Measurements from ENCODE around the gene RAP1GAP2. TPM values are rescaled to one million over a fixed set of nuclear protein-coding genes. Genes with fewer than 3 reads are reported as not detected.

The RAP1GAP2 gene
- total RNA-seq, 1 donor from 2014 or later = 10.6 TPM

- TF ChIP-seq CTCF (IDR thresholded peaks at IDR 0.05; ENCODE audit: unreplicated experiment) = no peak
- no peaks in the 10 kb centered on the region for H3K9me3 Mint-ChIP-seq (ENCODE audit: unreplicated experiment)
- H3K4me3 Mint-ChIP-seq (ENCODE audit: unreplicated experiment) = no peak overlapping the region
- peaks cover 4% of the 10 kb centered on the region for H3K27me3 Mint-ChIP-seq (ENCODE audit: unreplicated experiment)
- H3K4me1 Mint-ChIP-seq (ENCODE audit: unreplicated experiment) = peaks cover 16% of the 10 kb centered on the region
- no peak for DNase-seq (ENCODE audit: low spot score)
- H3K27ac Mint-ChIP-seq (ENCODE audit: unreplicated experiment) = no peak overlapping the region
- H3K36me3 Mint-ChIP-seq (ENCODE audit: low read depth, unreplicated experiment) = no peaks in the 10 kb centered on the region
Observed at GRCh38 chr17:2954898-2955445, 158.7 kb downstream of the RAP1GAP2 start.

- Mint-ChIP-seq H3K4me3 (ENCODE audit: unreplicated experiment) (no peak overlapping the region), H3K27me3 (ENCODE audit: unreplicated experiment) (peaks cover 4% of the 10 kb centered on the region), H3K27ac (ENCODE audit: unreplicated experiment) (no peak overlapping the region), H3K4me1 (ENCODE audit: unreplicated experiment) (peaks cover 16% of the 10 kb centered on the region), H3K9me3 (ENCODE audit: unreplicated experiment) (no peaks in the 10 kb centered on the region), H3K36me3 (ENCODE audit: low read depth, unreplicated experiment) (no peaks in the 10 kb centered on the region)
- no peak for TF ChIP-seq CTCF (IDR thresholded peaks at IDR 0.05; ENCODE audit: unreplicated experiment)
- DNase-seq (ENCODE audit: low spot score) = no peak
Observed at GRCh38 chr17:2955931-2956582, 159.8 kb downstream of the RAP1GAP2 start.

GRCh38 chr17:2957631-2958286 lies 161.5 kb downstream of the RAP1GAP2 start:
- no peaks in the 10 kb centered on the region for H3K36me3 Mint-ChIP-seq (ENCODE audit: low read depth, unreplicated experiment)
- no peak for DNase-seq (ENCODE audit: low spot score)
- no peak overlapping the region for H3K27ac Mint-ChIP-seq (ENCODE audit: unreplicated experiment)
- no peaks in the 10 kb centered on the region for H3K9me3 Mint-ChIP-seq (ENCODE audit: unreplicated experiment)
- no peak for TF ChIP-seq CTCF (IDR thresholded peaks at IDR 0.05; ENCODE audit: unreplicated experiment)
- no peak overlapping the region for H3K4me3 Mint-ChIP-seq (ENCODE audit: unreplicated experiment)
- H3K4me1 Mint-ChIP-seq (ENCODE audit: unreplicated experiment) = peaks cover 10% of the 10 kb centered on the region
- H3K27me3 Mint-ChIP-seq (ENCODE audit: unreplicated experiment) = peaks cover 4% of the 10 kb centered on the region

GRCh38 chr17:2958706-2959222 lies 162.5 kb downstream of the RAP1GAP2 start:
- H3K9me3 Mint-ChIP-seq (ENCODE audit: unreplicated experiment) = no peaks in the 10 kb centered on the region
- H3K27ac Mint-ChIP-seq (ENCODE audit: unreplicated experiment) = no peak overlapping the region
- peaks cover 10% of the 10 kb centered on the region for H3K4me1 Mint-ChIP-seq (ENCODE audit: unreplicated experiment)
- H3K27me3 Mint-ChIP-seq (ENCODE audit: unreplicated experiment) = peaks cover 6% of the 10 kb centered on the region
- no peaks in the 10 kb centered on the region for H3K36me3 Mint-ChIP-seq (ENCODE audit: low read depth, unreplicated experiment)
- no peak overlapping the region for H3K4me3 Mint-ChIP-seq (ENCODE audit: unreplicated experiment)
- TF ChIP-seq CTCF (IDR thresholded peaks at IDR 0.05; ENCODE audit: unreplicated experiment) = no peak
- DNase-seq (ENCODE audit: low spot score) = no peak
